NCI-H82 treated with DMSO at 0.1 percent for 48 hours (cell line): ENCODE data around the gene RHOT1.

Experiments
- DNase-seq: peaks from one replicate; lab custom pipeline; 2025; ENCODE audit not compliant: unreplicated experiment; lab: John Stamatoyannopoulos, UW

RHOT1 gene

DNA sequence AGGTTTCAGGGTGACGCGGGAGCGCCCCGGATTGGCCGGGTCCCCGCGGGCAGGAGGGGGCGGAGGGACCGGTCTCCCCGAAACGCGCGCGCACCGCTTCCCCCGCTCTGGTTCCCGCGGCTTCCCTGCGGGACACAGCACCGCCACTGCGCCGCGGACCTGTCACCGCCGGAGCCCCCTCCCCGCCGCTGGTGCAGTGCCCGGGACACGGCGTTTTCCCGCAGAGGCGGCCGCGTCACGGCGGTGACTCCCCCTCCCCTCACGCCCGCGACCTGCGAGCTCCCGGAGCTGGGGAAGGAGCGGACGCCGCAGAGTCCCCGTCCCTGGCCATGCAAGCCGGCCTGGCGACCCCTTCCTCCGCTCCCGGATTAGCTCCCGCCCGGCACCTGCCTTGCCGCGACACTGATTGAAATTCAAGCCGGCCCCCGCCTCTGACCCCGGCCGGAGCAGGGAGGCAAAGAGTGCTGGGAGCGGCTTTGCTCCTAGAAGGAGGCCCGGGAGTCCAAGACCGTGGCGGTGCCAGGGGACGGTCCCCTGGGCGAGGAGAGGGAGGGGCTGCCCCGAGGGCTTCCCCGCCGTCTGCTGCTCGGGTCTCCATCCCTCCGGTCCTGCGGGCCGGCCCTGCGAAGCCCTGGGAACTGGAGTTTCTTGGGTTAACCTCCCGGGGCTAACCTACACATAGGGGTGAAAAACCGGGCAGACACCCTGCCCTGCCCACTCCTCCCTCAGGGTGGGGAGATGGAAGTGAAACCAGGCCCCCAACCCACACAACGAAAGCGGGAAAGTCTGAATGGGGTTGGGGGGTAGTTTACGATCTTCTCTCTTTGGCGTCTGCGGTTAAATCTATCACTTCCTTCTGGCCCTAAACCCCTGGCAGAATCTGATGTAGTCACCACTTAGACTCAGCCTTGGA lies 124.3 kb downstream of the RHOT1 start:
- no peak for DNase-seq

DNA sequence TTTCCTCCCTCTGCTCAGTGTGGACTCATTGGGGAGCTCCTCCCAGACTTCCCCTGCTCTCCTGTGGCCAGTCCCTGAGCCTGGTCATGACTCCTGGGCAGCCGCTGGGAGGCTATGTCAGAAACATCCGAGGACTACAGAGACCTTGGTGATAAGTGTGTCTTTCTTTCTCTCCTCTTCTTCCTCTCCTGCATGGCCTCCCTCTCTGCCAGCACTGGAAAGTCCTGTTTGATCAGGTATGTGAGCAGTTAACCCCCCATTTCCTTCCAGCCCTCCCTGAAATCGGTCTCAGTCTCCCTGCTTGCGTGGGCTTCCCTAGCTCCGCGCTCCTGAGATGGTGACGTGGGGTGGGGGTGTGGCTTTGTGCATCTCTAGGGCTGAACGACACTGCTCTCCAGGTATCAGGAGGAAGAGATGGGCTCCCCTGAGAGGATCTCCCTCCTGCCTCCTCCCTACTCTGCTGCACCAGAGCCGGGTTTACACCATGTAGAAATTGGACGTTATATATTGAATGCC lies 125.4 kb downstream of the RHOT1 start:
- peak; percentile 24 for DNase-seq

DNA sequence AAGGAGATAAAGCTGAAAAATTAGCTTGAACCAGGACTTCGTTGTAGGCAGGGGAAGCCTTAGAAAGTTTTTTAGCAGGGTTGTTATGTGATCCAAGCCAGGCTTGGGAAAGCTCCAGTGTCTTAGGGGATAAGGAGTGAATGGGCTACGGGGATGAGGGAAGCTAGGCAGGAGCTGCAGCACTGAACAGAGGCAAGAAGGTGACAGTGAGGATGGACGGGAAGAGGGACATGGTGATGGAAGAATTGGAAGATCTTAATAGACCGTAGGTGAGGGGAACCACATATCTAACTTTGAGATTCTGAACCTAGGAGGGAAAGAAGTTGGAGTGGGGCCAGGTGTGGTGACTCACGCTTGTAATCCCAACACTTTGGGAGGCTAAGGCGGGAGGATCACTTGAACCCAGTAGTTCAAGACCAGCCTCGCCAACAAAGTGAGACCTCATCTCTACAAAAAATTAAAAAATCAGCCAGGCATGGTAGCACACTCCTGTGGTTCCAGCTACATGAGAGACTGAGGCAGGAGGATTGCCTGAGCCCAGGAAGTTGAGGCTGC lies 126.5 kb downstream of the RHOT1 start:
- no peak for DNase-seq

DNA sequence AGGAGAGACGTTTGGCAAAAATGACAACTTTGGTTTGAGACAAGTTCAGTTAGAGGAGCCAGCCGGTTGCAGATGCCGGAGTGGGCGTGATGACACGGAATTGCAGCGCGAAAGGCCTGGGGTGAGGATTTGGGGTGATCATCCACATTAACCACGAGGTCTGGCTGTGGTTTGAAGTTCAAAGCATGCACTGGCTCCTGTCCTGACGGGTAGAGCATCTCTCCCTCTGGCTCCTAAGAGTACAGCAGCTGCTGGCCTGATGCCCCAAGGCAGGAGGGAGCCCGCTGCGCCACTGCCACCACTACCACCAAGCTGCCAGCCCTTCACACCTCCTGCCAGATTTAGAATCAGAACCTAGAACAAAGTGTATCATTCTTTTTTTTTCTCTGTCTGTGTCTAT lies 127.1 kb downstream of the RHOT1 start:
- DNase-seq: no peak

DNA sequence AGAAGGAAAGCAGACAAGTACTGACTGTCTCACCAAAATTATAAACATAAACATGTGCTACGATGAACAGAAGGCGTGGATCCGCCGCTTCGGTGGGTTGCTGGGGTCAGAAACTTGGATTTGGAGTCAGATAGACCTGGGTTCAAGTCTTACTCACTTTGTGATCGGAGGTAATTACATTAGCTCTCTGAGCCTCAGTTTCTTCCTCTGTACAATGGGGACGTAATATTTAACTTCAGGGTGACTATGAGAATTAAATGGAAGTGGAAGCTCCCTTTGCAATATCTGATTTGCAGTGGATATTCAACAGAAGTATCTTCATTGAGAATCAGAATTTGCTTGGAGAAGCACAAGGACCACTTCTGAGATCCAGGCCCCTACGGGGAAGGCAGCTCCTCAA lies 129.5 kb downstream of the RHOT1 start:
- no peak for DNase-seq

DNA sequence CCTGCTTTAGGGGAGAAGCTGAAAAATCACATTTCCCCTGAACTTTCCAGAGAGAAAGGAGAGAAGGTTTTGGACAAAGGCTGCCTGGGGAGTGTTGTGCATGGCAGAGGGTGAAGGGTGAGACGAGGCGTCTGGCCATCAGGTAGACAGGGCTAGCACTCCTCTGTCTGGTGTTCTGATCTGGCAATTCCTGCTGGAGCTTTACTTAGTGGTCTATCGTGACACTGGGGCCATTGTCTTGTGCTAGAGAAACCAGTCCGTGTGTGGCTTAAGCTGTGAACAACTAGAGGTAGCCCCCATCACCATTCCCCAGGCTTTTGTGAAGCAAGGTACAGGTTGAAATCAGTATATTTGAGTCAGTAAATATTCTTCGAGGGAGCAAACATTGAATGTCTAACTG lies 131.8 kb downstream of the RHOT1 start:
- DNase-seq: no peak

DNA sequence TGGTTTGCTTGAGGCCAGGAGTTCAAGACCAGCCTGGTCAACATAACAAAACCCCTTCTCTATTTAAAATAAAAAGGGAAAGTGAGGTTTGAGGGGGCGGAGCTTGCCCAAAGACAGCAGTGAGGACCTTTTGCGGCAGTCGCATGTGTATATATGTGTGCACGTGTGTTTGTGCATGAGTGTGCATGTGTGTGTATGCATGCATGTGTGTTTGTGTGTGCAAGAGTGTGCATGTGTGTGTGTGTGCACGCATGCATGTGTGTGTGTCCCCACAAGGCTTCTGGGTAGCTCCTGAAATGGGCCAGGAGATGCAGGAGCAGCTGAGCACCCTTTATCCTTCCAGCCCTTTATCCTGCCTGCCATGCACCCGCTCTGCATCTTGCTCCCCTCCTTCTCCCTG lies 132.3 kb downstream of the RHOT1 start:
- no peak for DNase-seq
